A673 (cell line): ENCODE measurements around the gene SHISAL1. TPM values are rescaled to one million over a fixed set of nuclear protein-coding genes. Genes with fewer than 3 reads are reported as not detected.
"Not testable (repeated sequence)": the region's sequence is repeated elsewhere in the genome, so short reads cannot be mapped to it uniquely, and the experiment has no call there.

ENCODE experiments used
- BruUV-seq: library from RNA; stranded (reverse); fragments of 400-500 nt; replicated peaks from 2 replicates; lab custom pipeline; 2021; lab: Mats Ljungman, UMichigan
- CTCF ChIA-PET: fragments of 300-600 bp; sonication (Branson Sonifier 250); formaldehyde crosslinking; loops from one replicate; lab custom pipeline; 2022; ENCODE audit warnings: antibody characterized with exemption; lab: Charles Lee
- POLR2A ChIA-PET: fragments of 300-600 bp; sonication (Branson Sonifier 250); formaldehyde crosslinking; loops from one replicate; lab custom pipeline; 2022; ENCODE audit warnings: antibody characterized with exemption; ENCODE audit not compliant: low non-redundant PET; lab: Charles Lee
- DNase-seq: peaks from one replicate; pipeline ENCODE4 v3.0.0-alpha.2; 2015; ENCODE audit warnings: low spot score
- H3K27ac ChIP-seq: fragments of 200-600 bp; sonication (generic); 2 replicates; pipeline ENCODE4 v1.5.1; 2016; ENCODE audit warnings: mixed run types, low read depth, mild to moderate bottlenecking, mixed read lengths, antibody characterized with exemption, low read length; ENCODE audit not compliant: poor library complexity, severe bottlenecking
- H3K27me3 ChIP-seq: fragments of 200-600 bp; sonication (generic); replicated peaks from 2 replicates; pipeline ENCODE4 v1.6.1; 2017; ENCODE audit warnings: mixed run types, low read depth, mild to moderate bottlenecking, mixed read lengths, antibody characterized with exemption, low read length; ENCODE audit not compliant: insufficient read depth, poor library complexity
- H3K36me3 ChIP-seq: fragments of 200-600 bp; sonication (generic); 2 replicates; pipeline ENCODE4 v1.6.1; 2016; ENCODE audit warnings: mixed run types, mild to moderate bottlenecking, mixed read lengths, antibody characterized with exemption, low read length; ENCODE audit not compliant: insufficient read depth, poor library complexity, severe bottlenecking
- H3K4me1 ChIP-seq: fragments of 200-600 bp; sonication (generic); 2 replicates; pipeline ENCODE4 v1.6.1; 2017; ENCODE audit warnings: mixed run types, mild to moderate bottlenecking, mixed read lengths, antibody characterized with exemption, low read length; ENCODE audit not compliant: insufficient read depth, poor library complexity, severe bottlenecking
- H3K4me3 ChIP-seq: fragments of 200-600 bp; sonication (generic); 2 replicates; pipeline ENCODE4 v1.5.1; 2016; ENCODE audit warnings: low read depth, mixed run types, mild to moderate bottlenecking, mixed read lengths, low read length; ENCODE audit not compliant: poor library complexity, severe bottlenecking
- H3K9me3 ChIP-seq: fragments of 200-600 bp; sonication (generic); 2 replicates; pipeline ENCODE4 v1.6.1; 2016; ENCODE audit warnings: mixed run types, low read depth, mild to moderate bottlenecking, mixed read lengths, antibody characterized with exemption, low read length; ENCODE audit not compliant: poor library complexity, severe bottlenecking
- CTCF ChIP-seq: fragments of 300-800, 200-600 bp; sonication (generic); conservative IDR thresholded peaks from 2 replicates; pipeline ENCODE4 v1.5.1; 2017; ENCODE audit warnings: low read depth, mild to moderate bottlenecking, antibody characterized with exemption, low read length, moderate library complexity, mixed read lengths
- EZH2 ChIP-seq: fragments of 200-600 bp; sonication (generic); IDR thresholded peaks from 2 replicates; pipeline ENCODE4 v1.6.1; 2017; ENCODE audit warnings: borderline replicate concordance, low read depth, mild to moderate bottlenecking, mixed read lengths, antibody characterized with exemption, low read length; ENCODE audit not compliant: poor library complexity, severe bottlenecking
- intact Hi-C: fragments of 100-400 bp; cut with micrococcal nuclease; formaldehyde crosslinking; loops from one replicate; pipeline ENCODE4 v1.10.0; 2022; ENCODE audit not compliant: unreplicated experiment
- total RNA-seq: library from RNA; stranded (reverse); gene quantifications from 2 replicates; pipeline ENCODE4 v1.2.3, GENCODE V29; 2021

Gene SHISAL1
- total RNA-seq, 1 experiment from 2014 or later = 1.8 TPM

GRCh38 chr22:44244265-44244822, 68.4 kb downstream of the SHISAL1 start:
- no peaks in the 10 kb centered on the region for H3K9me3 ChIP-seq
- no peak for DNase-seq
- ChIA-PET CTCF (no interaction called here), POLR2A (no interaction called here)
- H3K4me3 ChIP-seq = no peak overlapping the region
- H3K4me1 ChIP-seq = no peaks in the 10 kb centered on the region
- H3K27ac ChIP-seq = no peak overlapping the region
- H3K27me3 ChIP-seq = no peaks in the 10 kb centered on the region
- no peak for TF ChIP-seq EZH2
- no peak for TF ChIP-seq CTCF
- no TSS peak for BruUV-seq
- no peaks in the 10 kb centered on the region for H3K36me3 ChIP-seq
- intact Hi-C loops = no loop called here

- CTCF ChIA-PET = no interaction called here
These were observed 69.0 kb downstream of the SHISAL1 start for GRCh38 chr22:44243761-44244160.

GRCh38 chr22:44242946-44243724, 69.6 kb downstream of the SHISAL1 start:
- intact Hi-C loops = no loop called here
- no peaks in the 10 kb centered on the region for H3K9me3 ChIP-seq
- H3K36me3 ChIP-seq = no peaks in the 10 kb centered on the region
- no peak for TF ChIP-seq EZH2
- no peak for TF ChIP-seq CTCF
- H3K27ac ChIP-seq = no peak overlapping the region
- no peaks in the 10 kb centered on the region for H3K4me1 ChIP-seq
- H3K4me3 ChIP-seq = no peak overlapping the region
- POLR2A ChIA-PET = no interaction called here
- no TSS peak for BruUV-seq
- H3K27me3 ChIP-seq = no peaks in the 10 kb centered on the region
- CTCF ChIA-PET = no interaction called here
- DNase-seq = no peak

More at GRCh38 chr22:44243761-44244160, 69.0 kb downstream of the SHISAL1 start:
- Histone ChIP-seq H3K9me3 (no peaks in the 10 kb centered on the region), H3K27ac (no peak overlapping the region), H3K27me3 (no peaks in the 10 kb centered on the region), H3K36me3 (no peaks in the 10 kb centered on the region), H3K4me3 (no peak overlapping the region), H3K4me1 (no peaks in the 10 kb centered on the region)
- DNase-seq = no peak
- no TSS peak for BruUV-seq
- POLR2A ChIA-PET = no interaction called here
- TF ChIP-seq EZH2 (no peak), CTCF (no peak)
- intact Hi-C loops = no loop called here

GRCh38 chr22:44241121-44241520, 71.6 kb downstream of the SHISAL1 start:
- H3K27ac ChIP-seq, H3K4me3 ChIP-seq, H3K4me1 ChIP-seq, POLR2A ChIA-PET, H3K36me3 ChIP-seq, DNase-seq, CTCF ChIA-PET, intact Hi-C loops, BruUV-seq, H3K9me3 ChIP-seq, H3K27me3 ChIP-seq: not testable (repeated sequence)
